ENCODE measurements around the gene C16orf92.

Gene C16orf92

GRCh38 chr16:30022887-30023286 lies at the start of gene C16orf92:
C16orf92 (plus strand) TSS chr16:30023198; CDS start chr16:30023341, 143 bp downstream.
- TF ChIP-seq GATA3 (IDR thresholded peaks at IDR 0.05; ENCODE audit: low read depth, low read length) (no peak), GATA2 (IDR thresholded peaks at IDR 0.05; ENCODE audit: low read depth, low read length) (no peak)

- TF ChIP-seq GATA3 (IDR thresholded peaks at IDR 0.05; ENCODE audit: low read depth, low read length) (no peak), GATA2 (IDR thresholded peaks at IDR 0.05; ENCODE audit: low read depth, low read length) (no peak)
Observed at GRCh38 chr16:29973384-29974246, 49.4 kb upstream of the C16orf92 start, which contains the start of gene TAOK2. TAOK2 (plus strand) TSS chr16:29973868; CDS start chr16:29977773, 3,905 bp downstream.

- TF ChIP-seq GATA3 (IDR thresholded peaks at IDR 0.05; ENCODE audit: low read depth, low read length) = no peak
- no peak for TF ChIP-seq GATA2 (IDR thresholded peaks at IDR 0.05; ENCODE audit: low read depth, low read length)
Observed at GRCh38 chr16:29974291-29975133, 48.5 kb upstream of the C16orf92 start.

GRCh38 chr16:29975134-29975538 lies 47.9 kb upstream of the C16orf92 start:
- no peak for TF ChIP-seq GATA3 (IDR thresholded peaks at IDR 0.05; ENCODE audit: low read depth, low read length)
- TF ChIP-seq GATA2 (IDR thresholded peaks at IDR 0.05; ENCODE audit: low read depth, low read length) = no peak

- TF ChIP-seq GATA3 (IDR thresholded peaks at IDR 0.05; ENCODE audit: low read depth, low read length) (no peak), GATA2 (IDR thresholded peaks at IDR 0.05; ENCODE audit: low read depth, low read length) (no peak)
Observed at GRCh38 chr16:29975811-29976511, 47.0 kb upstream of the C16orf92 start.

GRCh38 chr16:29977063-29977825 lies 45.8 kb upstream of the C16orf92 start:
- TF ChIP-seq GATA2 (IDR thresholded peaks at IDR 0.05; ENCODE audit: low read depth, low read length) = no peak

- TF ChIP-seq GATA3 (IDR thresholded peaks at IDR 0.05; ENCODE audit: low read depth, low read length) (no peak), GATA2 (IDR thresholded peaks at IDR 0.05; ENCODE audit: low read depth, low read length) (no peak)
Observed at GRCh38 chr16:29978081-29978480, 44.9 kb upstream of the C16orf92 start.

GRCh38 chr16:29978564-29979270 lies 44.3 kb upstream of the C16orf92 start:
- no peak for TF ChIP-seq GATA2 (IDR thresholded peaks at IDR 0.05; ENCODE audit: low read depth, low read length)
- TF ChIP-seq GATA3 (IDR thresholded peaks at IDR 0.05; ENCODE audit: low read depth, low read length) = no peak

- no peak for TF ChIP-seq GATA2 (IDR thresholded peaks at IDR 0.05; ENCODE audit: low read depth, low read length)
Observed at GRCh38 chr16:29982560-29983419, 40.2 kb upstream of the C16orf92 start.

GRCh38 chr16:29983420-29984136 lies 39.4 kb upstream of the C16orf92 start:
- no peak for TF ChIP-seq GATA3 (IDR thresholded peaks at IDR 0.05; ENCODE audit: low read depth, low read length)
- no peak for TF ChIP-seq GATA2 (IDR thresholded peaks at IDR 0.05; ENCODE audit: low read depth, low read length)

GRCh38 chr16:29984137-29984763 lies 38.7 kb upstream of the C16orf92 start:
- no peak for TF ChIP-seq GATA3 (IDR thresholded peaks at IDR 0.05; ENCODE audit: low read depth, low read length)
- TF ChIP-seq GATA2 (IDR thresholded peaks at IDR 0.05; ENCODE audit: low read depth, low read length) = no peak

All from SH-SY5Y (cell line).